Nephron progenitor cell (in vitro differentiated cells): ENCODE data around the gene SP140.

Source experiments
- DNase-seq: peaks from one replicate; pipeline ENCODE4 v3.0.0; 2021
- H3K27ac Mint-ChIP-seq: 2 replicates; pipeline ENCODE4 v1.8.0; 2021; ENCODE audit warnings: mild to moderate bottlenecking, moderate library complexity, mixed read lengths
- H3K27me3 Mint-ChIP-seq: 2 replicates; pipeline ENCODE4 v1.8.0; 2021; ENCODE audit warnings: mild to moderate bottlenecking, low read depth, mixed read lengths; ENCODE audit not compliant: poor library complexity
- H3K36me3 Mint-ChIP-seq: 2 replicates; pipeline ENCODE4 v1.8.0; 2021; ENCODE audit warnings: low read depth, mixed read lengths
- H3K4me1 Mint-ChIP-seq: 2 replicates; pipeline ENCODE4 v1.8.0; 2021; ENCODE audit warnings: mixed read lengths
- H3K4me3 Mint-ChIP-seq: 2 replicates; pipeline ENCODE4 v1.8.0; 2021; ENCODE audit warnings: mild to moderate bottlenecking, moderate library complexity, mixed read lengths
- H3K9me3 Mint-ChIP-seq: 2 replicates; pipeline ENCODE4 v1.8.0; 2021; ENCODE audit warnings: mild to moderate bottlenecking, moderate library complexity, mixed read lengths
- TF ChIP-seq, protein P1 (sequence below): fragments of 200-600 bp; sonication (generic); IDR thresholded peaks from 2 replicates; pipeline ENCODE4 v1.5.0; 2021; ENCODE audit warnings: antibody characterized with exemption

SP140 gene

DNA sequence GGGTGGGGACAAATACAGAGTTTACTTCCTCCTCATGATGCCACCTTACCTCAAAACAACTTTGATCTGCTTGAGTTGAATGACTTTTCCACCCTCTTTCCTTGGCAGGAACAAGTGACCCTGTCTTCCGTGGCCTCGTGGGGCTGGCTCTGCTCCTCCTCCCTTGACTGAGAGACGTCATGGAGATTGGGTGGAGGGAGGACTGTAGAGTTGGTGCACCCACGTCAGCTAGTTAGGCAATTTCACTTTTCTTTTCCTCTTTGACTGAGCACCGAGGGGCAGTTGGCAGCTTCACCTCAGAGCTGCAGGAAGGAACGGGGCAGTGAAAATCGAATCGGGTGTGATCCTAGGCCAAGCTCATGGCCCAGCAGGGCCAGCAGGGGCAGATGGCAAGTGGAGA lies at the start of gene SP140:
Gene SP140 (plus strand): TSS at position 251 of the 400 bp plus-strand sequence. CDS start 109 bp downstream, at position 360.
- no peak within 1 kb of the TSS for H3K27ac Mint-ChIP-seq
- H3K9me3 Mint-ChIP-seq = peaks cover 15% of the 10 kb centered on the region

DNA sequence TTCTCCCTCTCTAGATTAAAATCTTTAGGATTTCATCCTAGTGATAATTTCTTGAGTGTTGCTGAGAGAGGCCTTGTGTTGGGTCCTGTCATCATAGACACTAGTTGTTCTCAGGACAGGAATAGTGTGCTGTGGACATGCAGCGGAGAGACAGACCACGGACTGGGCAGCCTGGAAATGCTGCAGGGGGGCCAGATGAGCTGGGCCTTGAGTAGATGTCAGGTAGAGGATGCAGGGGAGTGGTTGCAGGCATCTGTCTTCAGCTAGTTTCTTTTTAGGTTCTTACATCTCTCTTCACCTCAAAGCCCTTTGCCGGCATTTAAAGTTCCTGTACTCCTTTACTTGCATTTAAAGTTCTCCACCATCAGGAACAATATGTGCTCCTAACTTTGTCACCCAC lies 48.5 kb upstream of the SP140 start:
- no peaks in the 10 kb centered on the region for H3K27me3 Mint-ChIP-seq
- H3K27ac Mint-ChIP-seq = no peak overlapping the region
- H3K36me3 Mint-ChIP-seq = no peaks in the 10 kb centered on the region
- DNase-seq = no peak
- H3K4me3 Mint-ChIP-seq = no peak overlapping the region
- TF ChIP-seq, protein P1, sequence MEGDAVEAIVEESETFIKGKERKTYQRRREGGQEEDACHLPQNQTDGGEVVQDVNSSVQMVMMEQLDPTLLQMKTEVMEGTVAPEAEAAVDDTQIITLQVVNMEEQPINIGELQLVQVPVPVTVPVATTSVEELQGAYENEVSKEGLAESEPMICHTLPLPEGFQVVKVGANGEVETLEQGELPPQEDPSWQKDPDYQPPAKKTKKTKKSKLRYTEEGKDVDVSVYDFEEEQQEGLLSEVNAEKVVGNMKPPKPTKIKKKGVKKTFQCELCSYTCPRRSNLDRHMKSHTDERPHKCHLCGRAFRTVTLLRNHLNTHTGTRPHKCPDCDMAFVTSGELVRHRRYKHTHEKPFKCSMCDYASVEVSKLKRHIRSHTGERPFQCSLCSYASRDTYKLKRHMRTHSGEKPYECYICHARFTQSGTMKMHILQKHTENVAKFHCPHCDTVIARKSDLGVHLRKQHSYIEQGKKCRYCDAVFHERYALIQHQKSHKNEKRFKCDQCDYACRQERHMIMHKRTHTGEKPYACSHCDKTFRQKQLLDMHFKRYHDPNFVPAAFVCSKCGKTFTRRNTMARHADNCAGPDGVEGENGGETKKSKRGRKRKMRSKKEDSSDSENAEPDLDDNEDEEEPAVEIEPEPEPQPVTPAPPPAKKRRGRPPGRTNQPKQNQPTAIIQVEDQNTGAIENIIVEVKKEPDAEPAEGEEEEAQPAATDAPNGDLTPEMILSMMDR = no peak
- H3K9me3 Mint-ChIP-seq = no peaks in the 10 kb centered on the region
- H3K4me1 Mint-ChIP-seq = no peaks in the 10 kb centered on the region

More for the DNA sequence above, at the start of gene SP140:
- Mint-ChIP-seq H3K36me3 (no peaks in the 10 kb centered on the region), H3K4me1 (no peaks in the 10 kb centered on the region), H3K4me3 (no peak within 1 kb of the TSS), H3K27me3 (peaks cover 4% of the 10 kb centered on the region)
- DNase-seq = no peak
- TF ChIP-seq, protein P1 = no peak

DNA sequence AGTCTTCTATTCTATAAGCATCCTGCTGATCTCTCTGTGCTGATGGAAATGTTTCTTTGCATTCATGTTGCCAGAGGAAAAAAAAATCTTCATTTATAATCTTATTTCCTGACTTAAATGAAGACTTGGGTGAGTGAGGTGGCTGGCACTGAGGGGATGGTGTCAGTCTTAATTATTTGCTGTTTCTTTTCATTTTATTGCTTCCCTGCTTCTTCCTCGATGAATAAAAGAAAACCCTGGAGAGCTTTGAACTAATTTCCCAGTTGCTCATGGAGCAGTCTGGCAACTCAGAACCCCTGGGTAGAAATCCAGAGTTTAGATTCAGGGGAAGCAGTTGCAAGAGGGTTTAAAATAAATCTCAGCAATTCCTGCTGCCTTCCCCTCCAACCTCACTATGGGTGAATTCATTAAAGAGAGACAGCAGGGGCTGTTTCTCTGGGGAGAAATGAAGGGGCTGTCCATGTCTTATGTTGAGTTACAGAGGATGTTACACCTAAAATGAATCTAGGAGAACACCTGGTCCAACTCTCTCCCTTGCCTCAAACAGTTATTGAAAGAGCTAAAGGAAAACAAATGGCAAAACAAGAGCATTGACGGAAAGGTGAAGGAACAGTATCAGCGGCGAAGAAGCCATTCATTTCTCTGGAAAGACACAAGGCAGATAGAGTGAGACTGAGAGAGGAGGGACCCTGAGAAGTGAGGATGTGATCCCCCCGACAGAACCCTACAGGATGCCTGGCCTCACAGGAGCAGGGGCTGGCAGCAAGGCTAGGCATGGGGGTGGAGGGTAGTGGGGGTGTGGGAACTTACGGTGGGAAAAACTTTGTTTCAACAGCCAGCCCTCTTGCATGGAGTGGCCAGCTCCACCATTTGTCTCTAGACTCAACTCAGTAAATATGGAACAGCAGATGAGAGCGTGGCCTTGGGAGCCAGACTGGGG lies 46.7 kb upstream of the SP140 start:
- DNase-seq = no peak
- Mint-ChIP-seq H3K4me3 (no peak overlapping the region), H3K27me3 (peaks cover 6% of the 10 kb centered on the region), H3K36me3 (no peaks in the 10 kb centered on the region), H3K4me1 (no peaks in the 10 kb centered on the region), H3K27ac (no peak overlapping the region), H3K9me3 (no peaks in the 10 kb centered on the region)
- TF ChIP-seq, protein P1 = no peak

DNA sequence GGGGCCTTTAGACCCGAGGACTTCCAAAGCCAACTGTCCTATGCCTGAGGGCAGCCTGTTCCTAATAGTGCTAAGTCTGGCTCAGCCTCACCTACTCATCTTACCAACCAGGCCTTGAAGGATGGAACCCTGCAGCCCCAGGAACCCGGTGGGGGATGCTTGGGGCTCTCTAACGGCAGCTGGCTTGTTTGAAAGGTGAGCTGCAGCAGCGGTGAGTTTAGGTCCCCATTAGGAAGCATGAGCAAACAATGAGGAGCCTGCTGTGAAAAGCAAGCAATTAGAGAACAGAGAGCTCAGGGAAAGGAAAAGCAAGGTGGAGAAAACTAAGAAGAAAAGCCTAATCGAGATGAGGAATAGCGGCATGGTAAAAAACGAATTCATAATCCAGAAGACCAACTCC lies 45.6 kb upstream of the SP140 start:
- Mint-ChIP-seq H3K4me3 (no peak overlapping the region), H3K27ac (no peak overlapping the region), H3K27me3 (peaks cover 6% of the 10 kb centered on the region), H3K9me3 (no peaks in the 10 kb centered on the region), H3K4me1 (no peaks in the 10 kb centered on the region), H3K36me3 (no peaks in the 10 kb centered on the region)
- no peak for DNase-seq
- TF ChIP-seq, protein P1 = no peak

DNA sequence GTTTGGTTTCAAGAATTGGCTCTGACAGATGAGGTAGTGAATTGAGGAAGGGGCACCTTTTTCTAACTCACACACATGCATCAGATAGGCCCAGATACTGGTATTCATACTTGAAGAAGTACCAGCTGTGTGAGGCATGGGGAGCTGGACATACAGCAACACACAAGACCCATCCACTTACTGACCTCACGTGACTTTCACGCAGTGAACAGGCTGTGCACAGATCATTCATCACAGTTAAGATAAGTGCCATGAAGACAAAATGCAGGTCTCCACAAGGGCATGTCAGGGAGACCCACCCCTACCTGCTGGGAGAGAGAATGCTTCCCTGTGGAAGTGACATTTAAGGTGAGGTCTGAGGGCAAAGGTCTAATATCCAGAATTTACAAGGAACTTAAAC lies 44.3 kb upstream of the SP140 start:
- DNase-seq = no peak
- peaks cover 6% of the 10 kb centered on the region for H3K27me3 Mint-ChIP-seq
- H3K4me3 Mint-ChIP-seq = no peak overlapping the region
- no peaks in the 10 kb centered on the region for H3K36me3 Mint-ChIP-seq
- no peaks in the 10 kb centered on the region for H3K4me1 Mint-ChIP-seq
- H3K9me3 Mint-ChIP-seq = no peaks in the 10 kb centered on the region
- no peak overlapping the region for H3K27ac Mint-ChIP-seq
- TF ChIP-seq, protein P1 = no peak
